Psoas muscle (tissue), 8 donors: ENCODE data around the gene LRRC8C. TPM values are rescaled to one million over a fixed set of nuclear protein-coding genes. Genes with fewer than 3 reads are reported as not detected.
"Not testable (repeated sequence)": the region's sequence is repeated elsewhere in the genome, so short reads cannot be mapped to it uniquely, and the experiment has no call there.

ENCODE experiments used
- ATAC-seq, 4 donors: fragments of 200-7000 bp; cut with Tn5 transposase; one replicate each; pipeline ENCODE4 v1.9.1; 2020; ENCODE audit warnings: moderate library complexity in 3 of 4, mild to moderate bottlenecking in 2 of 4
- DNase-seq, 2 donors: peaks; one replicate each; pipeline ENCODE4 v3.0.0-alpha.2; 2020
- H3K27ac ChIP-seq: fragments of 200-600 bp; one replicate; pipeline ENCODE4 v1.8.0; 2022
- H3K27me3 ChIP-seq, 3 donors: fragments of 200-600 bp in 1 of 3; one replicate each; pipeline versions ENCODE4 v1.6.1 to v1.8.0; 2013 to 2022; ENCODE audit warnings: low read length in 2 of 3, mild to moderate bottlenecking in 2 of 3, moderate library complexity in 1 of 3; ENCODE audit not compliant: insufficient read depth in 3 of 3
- H3K36me3 ChIP-seq, 2 donors: fragments of 200-600 bp in 1 of 2; one replicate each; pipeline versions ENCODE4 v1.6.1 to v1.8.0; 2013 to 2022; ENCODE audit warnings: low read depth in 1 of 2, mild to moderate bottlenecking in 1 of 2, moderate library complexity in 1 of 2; ENCODE audit not compliant: insufficient read depth in 1 of 2
- H3K4me1 ChIP-seq: fragments of 200-600 bp; one replicate; pipeline ENCODE4 v1.8.0; 2022
- H3K4me3 ChIP-seq: fragments of 200-600 bp; one replicate; pipeline ENCODE4 v1.8.0; 2022; ENCODE audit warnings: mild to moderate bottlenecking
- H3K9me3 ChIP-seq: fragments of 200-600 bp; one replicate; pipeline ENCODE4 v1.8.0; 2022
- WGBS, 3 donors: extraction: QIAGEN DNeasy Blood & Tissue Kit; methylation state at CpG; one replicate each; pipeline versions ENCODE4 v1.1.6 to v1.1.7; 2013; 5-methylcytosine and 5-hydroxymethylcytosine counted together
- intact Hi-C, 2 donors: fragments of 100-400 bp; cut with DNase I; formaldehyde crosslinking; loops; one replicate each; pipeline versions ENCODE4 v1.11.0 to v1.14.2; 2022
- polyA plus RNA-seq, 3 donors: library from polyadenylated mRNA; stranded (reverse); fragments of 200-250 nt; gene quantifications; one replicate each; pipeline ENCODE4 v1.2.3, GENCODE V29; 2013
- total RNA-seq, 4 donors: library from RNA; stranded (reverse); fragmentation: NEBNext Ultra II Directional in 2 of 4; extraction: Animal tissue kit (Norgen Biotek cat#: 25700) in 2 of 4; gene quantifications; one replicate each; pipeline versions ENCODE4 v1.2.1 to v1.2.4, GENCODE V29; 2021 to 2023
- TF ChIP-seq, protein P1 (sequence below): fragments of 200-600 bp; IDR thresholded peaks from one replicate; pipeline ENCODE4 v1.8.0; 2022; ENCODE audit warnings: antibody characterized with exemption
- donor health status: healthy with polysubstance abuse.
- donor health status: DM: no; HTN: no; CAD: no; lungs with moderate emphysema.
- donor health status: Bipolar disorder and iron deficiency.
- donor health status: healthy.
- donor health status: DM: yes; HTN: yes; CAD: no.
- donor health status: DM: no; HTN: no; CAD: no.
- donor health status: DM: no; HTN: no; CAD: no.
- donor health status: DM: yes; HTN: yes; CAD: no.

Gene LRRC8C
- total and polyA plus RNA-seq, 7 donors = 1.4 to 4.1 (median 2.8) TPM

DNA sequence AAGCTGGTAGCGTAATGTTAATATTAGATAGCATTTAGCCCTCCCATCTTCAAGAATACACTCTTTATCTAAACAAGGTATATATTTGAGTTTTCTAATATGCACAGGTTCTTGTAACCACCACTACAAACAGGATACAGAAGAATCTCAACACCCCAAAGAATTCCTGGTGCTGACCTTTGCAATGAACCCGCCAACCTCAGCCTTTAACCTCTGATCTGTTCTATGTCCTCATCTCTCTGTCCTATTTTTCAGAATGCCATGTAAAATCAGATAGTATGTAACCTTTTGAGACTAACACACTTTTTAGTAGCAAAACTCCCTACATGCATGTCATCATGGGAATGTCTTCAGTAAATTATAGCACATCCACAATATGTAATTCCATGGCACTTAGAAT lies 71.1 kb downstream of the LRRC8C start:
- no peaks in the 10 kb centered on the region for H3K4me1 ChIP-seq
- WGBS, 3 donors = 73 to 99% (median 96%) methylated on average over 2 of the region's 2 CpGs
- DNase-seq (no peak), ATAC-seq (no peak)
- TF ChIP-seq, protein P1, sequence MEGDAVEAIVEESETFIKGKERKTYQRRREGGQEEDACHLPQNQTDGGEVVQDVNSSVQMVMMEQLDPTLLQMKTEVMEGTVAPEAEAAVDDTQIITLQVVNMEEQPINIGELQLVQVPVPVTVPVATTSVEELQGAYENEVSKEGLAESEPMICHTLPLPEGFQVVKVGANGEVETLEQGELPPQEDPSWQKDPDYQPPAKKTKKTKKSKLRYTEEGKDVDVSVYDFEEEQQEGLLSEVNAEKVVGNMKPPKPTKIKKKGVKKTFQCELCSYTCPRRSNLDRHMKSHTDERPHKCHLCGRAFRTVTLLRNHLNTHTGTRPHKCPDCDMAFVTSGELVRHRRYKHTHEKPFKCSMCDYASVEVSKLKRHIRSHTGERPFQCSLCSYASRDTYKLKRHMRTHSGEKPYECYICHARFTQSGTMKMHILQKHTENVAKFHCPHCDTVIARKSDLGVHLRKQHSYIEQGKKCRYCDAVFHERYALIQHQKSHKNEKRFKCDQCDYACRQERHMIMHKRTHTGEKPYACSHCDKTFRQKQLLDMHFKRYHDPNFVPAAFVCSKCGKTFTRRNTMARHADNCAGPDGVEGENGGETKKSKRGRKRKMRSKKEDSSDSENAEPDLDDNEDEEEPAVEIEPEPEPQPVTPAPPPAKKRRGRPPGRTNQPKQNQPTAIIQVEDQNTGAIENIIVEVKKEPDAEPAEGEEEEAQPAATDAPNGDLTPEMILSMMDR = no peak
- no peak overlapping the region for H3K4me3 ChIP-seq
- no peaks in the 10 kb centered on the region for H3K27me3 ChIP-seq
- no peaks in the 10 kb centered on the region for H3K9me3 ChIP-seq
- intact Hi-C loops = no loop called here
- no peak overlapping the region for H3K27ac ChIP-seq
- no peaks in the 10 kb centered on the region for H3K36me3 ChIP-seq

DNA sequence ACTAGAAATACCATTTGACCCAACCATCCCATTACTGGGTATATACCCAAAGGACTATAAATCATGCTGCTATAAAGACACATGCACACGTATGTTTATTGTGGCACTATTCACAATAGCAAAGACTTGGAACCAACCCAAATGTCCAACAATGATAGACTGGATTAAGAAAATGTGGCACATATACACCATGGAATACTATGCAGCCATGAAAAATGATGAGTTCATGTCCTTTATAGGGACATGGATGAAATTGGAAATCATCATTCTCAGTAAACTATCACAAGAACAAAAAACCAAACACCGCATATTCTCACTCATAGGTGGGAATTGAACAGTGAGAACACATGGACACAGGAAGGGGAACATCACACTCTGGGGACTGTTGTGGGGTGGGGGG lies 72.0 kb downstream of the LRRC8C start:
- intact Hi-C loops, H3K27me3 ChIP-seq, DNase-seq, H3K27ac ChIP-seq, H3K9me3 ChIP-seq, H3K4me3 ChIP-seq, H3K4me1 ChIP-seq, H3K36me3 ChIP-seq, ATAC-seq: not testable (repeated sequence)
- no CpG with 5 or more reads among the region's 2 CpGs for WGBS, 3 donors

GRCh38 chr1:89705901-89706699 lies 73.2 kb downstream of the LRRC8C start:
- no peaks in the 10 kb centered on the region for H3K27me3 ChIP-seq
- no peak for DNase-seq
- H3K4me1 ChIP-seq = no peaks in the 10 kb centered on the region
- intact Hi-C loops = no loop called here
- ATAC-seq = no peak
- no peak overlapping the region for H3K27ac ChIP-seq
- 69 to 75% (median 72%) methylated on average over 6 of the region's 6 CpGs for WGBS, 3 donors
- no peak overlapping the region for H3K4me3 ChIP-seq
- no peaks in the 10 kb centered on the region for H3K36me3 ChIP-seq
- H3K9me3 ChIP-seq = no peaks in the 10 kb centered on the region
- TF ChIP-seq, protein P1 = no peak

- intact Hi-C loops = no loop called here
- Histone ChIP-seq H3K36me3 (no peaks in the 10 kb centered on the region), H3K9me3 (no peaks in the 10 kb centered on the region), H3K4me3 (no peak overlapping the region), H3K4me1 (no peaks in the 10 kb centered on the region), H3K27me3 (no peaks in the 10 kb centered on the region), H3K27ac (no peak overlapping the region)
- DNase-seq = no peak
- TF ChIP-seq, protein P1 = no peak
- ATAC-seq = no peak
Measured at GRCh38 chr1:89706700-89707012, 73.7 kb downstream of the LRRC8C start.

GRCh38 chr1:89708751-89709375 lies 75.9 kb downstream of the LRRC8C start:
- Histone ChIP-seq H3K9me3 (no peaks in the 10 kb centered on the region), H3K4me3 (no peak overlapping the region), H3K27ac (peak overlapping the region; percentile 36), H3K4me1 (no peaks in the 10 kb centered on the region), H3K36me3 (peaks cover 0 to 6% of the 10 kb centered on the region in 2 donors), H3K27me3 (no peaks in the 10 kb centered on the region)
- no peak for ATAC-seq
- TF ChIP-seq, protein P1 = no peak
- no peak for DNase-seq
- WGBS, 3 donors = 64 to 66% (median 65%) methylated on average over 6 of the region's 6 CpGs
- intact Hi-C loops = no loop called here
